ENCODE results near the gene CADM1. TPM values are rescaled to one million over a fixed set of nuclear protein-coding genes. Genes with fewer than 3 reads are reported as not detected.

Gene CADM1
- total RNA-seq, 6 experiments from 2014 or later: 21.1 to 56.7 (median 30.6) TPM

- ATAC-seq (no peak), DNase-seq (no peak)
- H3K36me3 ChIP-seq: no peaks in the 10 kb centered on the region
- intact Hi-C loops (cut with DNase I): no loop called here
- 77% methylated on average over 2 of the region's 2 CpGs for WGBS (ENCODE audit: insufficient coverage, low coverage, low lambda C conversion rate, missing lambda C conversion rate)
- H3K27me3 ChIP-seq: no peaks in the 10 kb centered on the region
- H3K9me3 ChIP-seq: no peaks in the 10 kb centered on the region
- H3K27ac ChIP-seq: no peak overlapping the region
- TF ChIP-seq, protein P1, sequence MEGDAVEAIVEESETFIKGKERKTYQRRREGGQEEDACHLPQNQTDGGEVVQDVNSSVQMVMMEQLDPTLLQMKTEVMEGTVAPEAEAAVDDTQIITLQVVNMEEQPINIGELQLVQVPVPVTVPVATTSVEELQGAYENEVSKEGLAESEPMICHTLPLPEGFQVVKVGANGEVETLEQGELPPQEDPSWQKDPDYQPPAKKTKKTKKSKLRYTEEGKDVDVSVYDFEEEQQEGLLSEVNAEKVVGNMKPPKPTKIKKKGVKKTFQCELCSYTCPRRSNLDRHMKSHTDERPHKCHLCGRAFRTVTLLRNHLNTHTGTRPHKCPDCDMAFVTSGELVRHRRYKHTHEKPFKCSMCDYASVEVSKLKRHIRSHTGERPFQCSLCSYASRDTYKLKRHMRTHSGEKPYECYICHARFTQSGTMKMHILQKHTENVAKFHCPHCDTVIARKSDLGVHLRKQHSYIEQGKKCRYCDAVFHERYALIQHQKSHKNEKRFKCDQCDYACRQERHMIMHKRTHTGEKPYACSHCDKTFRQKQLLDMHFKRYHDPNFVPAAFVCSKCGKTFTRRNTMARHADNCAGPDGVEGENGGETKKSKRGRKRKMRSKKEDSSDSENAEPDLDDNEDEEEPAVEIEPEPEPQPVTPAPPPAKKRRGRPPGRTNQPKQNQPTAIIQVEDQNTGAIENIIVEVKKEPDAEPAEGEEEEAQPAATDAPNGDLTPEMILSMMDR (IDR thresholded peaks at IDR 0.05): no peak
- TF ChIP-seq POLR2A (IDR thresholded peaks at IDR 0.05): no peak
- no peaks in the 10 kb centered on the region for H3K4me1 ChIP-seq
- H3K4me3 ChIP-seq: no peak overlapping the region
These were observed 105.7 kb downstream of the CADM1 start for GRCh38 chr11:115398333-115399080.

DNA sequence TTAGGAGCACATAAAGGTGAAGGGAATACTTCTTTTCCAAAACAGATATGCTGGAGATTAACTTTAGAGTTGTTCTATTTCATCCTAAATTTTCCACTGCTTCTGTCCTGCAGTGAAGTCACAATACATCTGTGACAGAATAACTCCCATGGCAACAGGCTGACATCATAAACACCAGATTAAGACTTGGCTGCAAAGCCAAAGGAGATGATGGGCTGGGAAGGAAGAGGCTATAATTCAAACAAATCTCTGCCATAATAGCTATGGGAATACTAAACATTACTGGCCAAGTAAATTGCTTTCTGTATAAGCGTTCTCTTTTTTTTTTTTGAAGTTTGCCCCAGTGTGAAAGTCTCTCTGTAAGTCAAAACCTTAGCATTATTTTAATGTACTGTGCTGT lies 107.7 kb downstream of the CADM1 start:
- TF ChIP-seq, protein P1 (IDR thresholded peaks at IDR 0.05): no peak
- TF ChIP-seq POLR2A (IDR thresholded peaks at IDR 0.05): no peak
- no peak overlapping the region for H3K4me3 ChIP-seq

GRCh38 chr11:115393950-115394349 lies 110.3 kb downstream of the CADM1 start:
- ATAC-seq: no peak
- no peak overlapping the region for H3K4me3 ChIP-seq

More for the DNA sequence above, 107.7 kb downstream of the CADM1 start:
- DNase-seq (no peak), ATAC-seq (no peak)
- WGBS (ENCODE audit: insufficient coverage, low coverage, low lambda C conversion rate, missing lambda C conversion rate): 100% methylated on average over 1 of the region's 1 CpG
- intact Hi-C loops (cut with DNase I): no loop called here
- Histone ChIP-seq H3K4me1 (no peaks in the 10 kb centered on the region), H3K36me3 (no peaks in the 10 kb centered on the region), H3K27ac (no peak overlapping the region), H3K9me3 (no peaks in the 10 kb centered on the region), H3K27me3 (no peaks in the 10 kb centered on the region)

DNA sequence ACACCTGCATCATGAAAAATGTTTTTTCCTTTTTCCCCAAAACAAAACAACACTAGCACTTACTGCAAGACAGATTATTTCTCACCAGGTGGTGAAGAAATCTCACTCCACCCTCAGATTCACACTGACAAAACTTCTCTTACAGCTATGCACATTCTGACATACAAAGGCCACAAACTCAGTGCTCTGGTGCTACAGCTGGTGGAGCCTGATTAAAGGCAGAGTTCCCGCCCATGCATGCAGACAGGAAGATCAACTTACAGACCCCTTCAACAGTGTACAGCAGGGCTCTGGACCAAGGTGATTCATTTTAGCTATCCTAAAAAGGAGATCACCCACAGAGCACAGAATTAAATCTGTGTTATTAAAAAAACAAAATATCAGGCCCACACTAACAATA lies 112.6 kb downstream of the CADM1 start:
- no peaks in the 10 kb centered on the region for H3K36me3 ChIP-seq
- TF ChIP-seq POLR2A (IDR thresholded peaks at IDR 0.05): no peak
- TF ChIP-seq, protein P1 (IDR thresholded peaks at IDR 0.05): no peak
- H3K27ac ChIP-seq: no peak overlapping the region
- intact Hi-C loops (cut with DNase I): no loop called here
- no peak overlapping the region for H3K4me3 ChIP-seq
- ATAC-seq (no peak), DNase-seq (no peak)
- H3K27me3 ChIP-seq: no peaks in the 10 kb centered on the region
- 67% methylated on average over 1 of the region's 1 CpG for WGBS (ENCODE audit: insufficient coverage, low coverage, low lambda C conversion rate, missing lambda C conversion rate)
- H3K4me1 ChIP-seq: no peaks in the 10 kb centered on the region
- H3K9me3 ChIP-seq: no peaks in the 10 kb centered on the region

More at GRCh38 chr11:115393950-115394349, 110.3 kb downstream of the CADM1 start:
- no peak for TF ChIP-seq POLR2A (IDR thresholded peaks at IDR 0.05)
- TF ChIP-seq, protein P1 (IDR thresholded peaks at IDR 0.05): no peak
- H3K27ac ChIP-seq: no peak overlapping the region
- H3K27me3 ChIP-seq: no peaks in the 10 kb centered on the region
- no peak for DNase-seq
- no peaks in the 10 kb centered on the region for H3K9me3 ChIP-seq
- no peaks in the 10 kb centered on the region for H3K4me1 ChIP-seq
- intact Hi-C loops (cut with DNase I): no loop called here
- no peaks in the 10 kb centered on the region for H3K36me3 ChIP-seq

All from right lobe of liver (tissue), 6 donors.